T47D (cell line): Measurements from ENCODE around the gene PIKFYVE.
"Not testable (repeated sequence)": the region's sequence is repeated elsewhere in the genome, so short reads cannot be mapped to it uniquely, and the experiment has no call there.

Experiments used
- DNase-seq, 2 experiments: peaks; one replicate each; pipeline versions ENCODE4 v3.0.0 to v3.0.0-alpha.2; 2011 to 2012; ENCODE audit warnings: low read depth in 1 of 2, low spot score in 1 of 2
- JUND ChIP-seq: IDR thresholded peaks from 2 replicates; pipeline ENCODE4 v1.6.1; 2012; ENCODE audit warnings: low read depth
- in situ Hi-C: cut with HindIII; loops from 2 replicates; pipeline ENCODE4 v1.10.0; 2016; ENCODE audit warnings: low sequenced_read_pairs, low pct_unique_long_range_greater_than_20kb

Gene PIKFYVE

GRCh38 chr2:208249296-208249695 lies 16.8 kb upstream of the PIKFYVE start:
- in situ Hi-C loops, result no loop called here
- no peak for TF ChIP-seq JUND
- DNase-seq, result no peak

GRCh38 chr2:208250388-208250787 lies 15.7 kb upstream of the PIKFYVE start:
- no peak for DNase-seq
- in situ Hi-C loops, result no loop called here
- no peak for TF ChIP-seq JUND

GRCh38 chr2:208251098-208251497 lies 15.0 kb upstream of the PIKFYVE start:
- no peak for TF ChIP-seq JUND
- no peak for DNase-seq
- in situ Hi-C loops, result no loop called here

- TF ChIP-seq JUND, result no peak
- in situ Hi-C loops, result no loop called here
- DNase-seq, result no peak
These were observed 13.2 kb upstream of the PIKFYVE start for GRCh38 chr2:208252716-208253492.

GRCh38 chr2:208253600-208254117 lies 12.4 kb upstream of the PIKFYVE start:
- no peak for DNase-seq
- TF ChIP-seq JUND, result no peak
- in situ Hi-C loops, result no loop called here

GRCh38 chr2:208254118-208254870 lies 11.8 kb upstream of the PIKFYVE start:
- TF ChIP-seq JUND, result no peak
- in situ Hi-C loops, result no loop called here
- DNase-seq, result peak; percentile 45 to 69

GRCh38 chr2:208254871-208255556 lies 11.0 kb upstream of the PIKFYVE start, which contains the start of gene IDH1:
Gene IDH1, minus strand, starts transcription at chr2:208255071. Its CDS starts 3,520 bp downstream, at chr2:208251551.
- no peak for TF ChIP-seq JUND
- peak; percentile 77 to 95 for DNase-seq
- in situ Hi-C loops, result no loop called here

GRCh38 chr2:208255557-208256106 lies 10.4 kb upstream of the PIKFYVE start:
- in situ Hi-C loops, result no loop called here
- no peak for DNase-seq

GRCh38 chr2:208256192-208256782 lies 9.8 kb upstream of the PIKFYVE start:
- no peak for TF ChIP-seq JUND
- peak in 1 of 2 experiments; percentile 24 for DNase-seq
- in situ Hi-C loops, result no loop called here

More at GRCh38 chr2:208255557-208256106, 10.4 kb upstream of the PIKFYVE start:
- TF ChIP-seq JUND, result no peak

GRCh38 chr2:208256849-208257813 lies 8.9 kb upstream of the PIKFYVE start:
- in situ Hi-C loops, DNase-seq: not testable (repeated sequence)

- TF ChIP-seq JUND, result no peak
- in situ Hi-C loops, result no loop called here
- peak in 1 of 2 experiments; percentile 3 for DNase-seq
These were observed 669 bp upstream of the PIKFYVE start for GRCh38 chr2:208265371-208265800.
